Stomach smooth muscle (tissue), 2 donors: ENCODE results near the gene LRIG1.

ENCODE experiments used
- H3K27ac ChIP-seq: one replicate; pipeline ENCODE4 v1.7.0; 2013; ENCODE audit warnings: mild to moderate bottlenecking, low read length, inconsistent platforms
- H3K27me3 ChIP-seq, 2 donors: one replicate each; pipeline ENCODE4 v1.7.0; 2013; ENCODE audit warnings: low read length in 2 of 2; ENCODE audit not compliant: insufficient read depth in 2 of 2, control insufficient read depth in 1 of 2
- H3K36me3 ChIP-seq, 2 donors: one replicate each; pipeline ENCODE4 v1.7.0; 2013; ENCODE audit warnings: low read length in 2 of 2; ENCODE audit not compliant: control insufficient read depth in 2 of 2, insufficient read depth in 2 of 2
- H3K4me1 ChIP-seq: one replicate; pipeline ENCODE4 v1.7.0; 2013; ENCODE audit warnings: low read length; ENCODE audit not compliant: control insufficient read depth, insufficient read depth
- H3K4me3 ChIP-seq, 2 donors: one replicate each; pipeline ENCODE4 v1.7.0; 2013; ENCODE audit warnings: low read length in 2 of 2
- H3K9ac ChIP-seq, 2 donors: one replicate each; pipeline ENCODE4 v1.7.0; 2013; ENCODE audit warnings: low read length in 2 of 2, mild to moderate bottlenecking in 1 of 2
- H3K9me3 ChIP-seq, 2 donors: one replicate each; pipeline ENCODE4 v1.7.0; 2013; ENCODE audit warnings: low read length in 2 of 2; ENCODE audit not compliant: control insufficient read depth in 2 of 2
- donor health status: healthy.
- donor health status: Pancreatic carcinoma.

The LRIG1 gene

GRCh38 chr3:66441129-66441528 lies 59.7 kb downstream of the LRIG1 start:
- Histone ChIP-seq H3K36me3 (peaks cover 5 to 7% of the 10 kb centered on the region in 2 donors), H3K27me3 (no peaks in the 10 kb centered on the region), H3K9me3 (no peaks in the 10 kb centered on the region), H3K9ac (peak overlapping the region in 1 of 2 donors; percentile 69), H3K4me1 (peaks cover 94% of the 10 kb centered on the region), H3K4me3 (peak overlapping the region in 1 of 2 donors; percentile 1), H3K27ac (peak overlapping the region; percentile 41)

GRCh38 chr3:66439666-66440344 lies 61.0 kb downstream of the LRIG1 start:
- no peak overlapping the region for H3K4me3 ChIP-seq
- H3K27me3 ChIP-seq = no peaks in the 10 kb centered on the region
- H3K9me3 ChIP-seq = no peaks in the 10 kb centered on the region
- no peak overlapping the region for H3K9ac ChIP-seq
- peak overlapping the region; percentile 55 for H3K27ac ChIP-seq
- H3K4me1 ChIP-seq = peaks cover 87% of the 10 kb centered on the region
- peaks cover 7 to 11% of the 10 kb centered on the region in 2 donors for H3K36me3 ChIP-seq

GRCh38 chr3:66438046-66438445 lies 62.8 kb downstream of the LRIG1 start:
- Histone ChIP-seq H3K36me3 (peaks cover 4 to 9% of the 10 kb centered on the region in 2 donors), H3K4me1 (peaks cover 82% of the 10 kb centered on the region), H3K27ac (peak overlapping the region; percentile 55)

GRCh38 chr3:66437341-66437929 lies 63.4 kb downstream of the LRIG1 start:
- Histone ChIP-seq H3K27ac (peak overlapping the region; percentile 55), H3K9me3 (no peaks in the 10 kb centered on the region), H3K4me1 (peaks cover 82% of the 10 kb centered on the region), H3K27me3 (no peaks in the 10 kb centered on the region), H3K36me3 (peaks cover 4 to 9% of the 10 kb centered on the region in 2 donors), H3K4me3 (no peak overlapping the region), H3K9ac (no peak overlapping the region)

More at GRCh38 chr3:66438046-66438445, 62.8 kb downstream of the LRIG1 start:
- peak overlapping the region in 1 of 2 donors; percentile 1 for H3K4me3 ChIP-seq
- H3K9me3 ChIP-seq = no peaks in the 10 kb centered on the region
- H3K27me3 ChIP-seq = no peaks in the 10 kb centered on the region
- no peak overlapping the region for H3K9ac ChIP-seq

GRCh38 chr3:66435989-66436388 lies 64.8 kb downstream of the LRIG1 start:
- Histone ChIP-seq H3K27me3 (no peaks in the 10 kb centered on the region), H3K4me3 (no peak overlapping the region), H3K27ac (peak overlapping the region; percentile 46), H3K36me3 (peaks cover 0 to 9% of the 10 kb centered on the region in 2 donors), H3K4me1 (peaks cover 78% of the 10 kb centered on the region), H3K9me3 (no peaks in the 10 kb centered on the region), H3K9ac (no peak overlapping the region)

GRCh38 chr3:66434726-66435125 lies 66.1 kb downstream of the LRIG1 start:
- H3K9me3 ChIP-seq = no peaks in the 10 kb centered on the region
- no peak overlapping the region for H3K4me3 ChIP-seq
- H3K36me3 ChIP-seq = peaks cover 0 to 9% of the 10 kb centered on the region in 2 donors
- H3K4me1 ChIP-seq = peaks cover 75% of the 10 kb centered on the region
- no peak overlapping the region for H3K9ac ChIP-seq
- no peaks in the 10 kb centered on the region for H3K27me3 ChIP-seq
- no peak overlapping the region for H3K27ac ChIP-seq

GRCh38 chr3:66433522-66433782 lies 67.4 kb downstream of the LRIG1 start:
- Histone ChIP-seq H3K9ac (no peak overlapping the region), H3K27ac (peak overlapping the region; percentile 86), H3K36me3 (peaks cover 0 to 9% of the 10 kb centered on the region in 2 donors), H3K27me3 (no peaks in the 10 kb centered on the region), H3K4me3 (peak overlapping the region in 1 of 2 donors; percentile 22), H3K9me3 (no peaks in the 10 kb centered on the region), H3K4me1 (peaks cover 74% of the 10 kb centered on the region)

- Histone ChIP-seq H3K4me1 (peaks cover 74% of the 10 kb centered on the region), H3K9ac (peak overlapping the region in 1 of 2 donors; percentile 10)
Measured at GRCh38 chr3:66432767-66433521, 67.9 kb downstream of the LRIG1 start.

GRCh38 chr3:66432041-66432766 lies 68.6 kb downstream of the LRIG1 start:
- Histone ChIP-seq H3K4me1 (peaks cover 73% of the 10 kb centered on the region), H3K27me3 (no peaks in the 10 kb centered on the region), H3K4me3 (no peak overlapping the region), H3K36me3 (peaks cover 0 to 9% of the 10 kb centered on the region in 2 donors), H3K9ac (no peak overlapping the region), H3K9me3 (no peaks in the 10 kb centered on the region), H3K27ac (peak overlapping the region; percentile 86)

More at GRCh38 chr3:66432767-66433521, 67.9 kb downstream of the LRIG1 start:
- no peaks in the 10 kb centered on the region for H3K9me3 ChIP-seq
- H3K36me3 ChIP-seq = peaks cover 0 to 9% of the 10 kb centered on the region in 2 donors
- H3K4me3 ChIP-seq = peak overlapping the region in 1 of 2 donors; percentile 22
- no peaks in the 10 kb centered on the region for H3K27me3 ChIP-seq
- peak overlapping the region; percentile 86 for H3K27ac ChIP-seq

- Histone ChIP-seq H3K4me1 (peaks cover 73% of the 10 kb centered on the region), H3K36me3 (peaks cover 0 to 9% of the 10 kb centered on the region in 2 donors), H3K27ac (peak overlapping the region; percentile 86), H3K9ac (no peak overlapping the region), H3K9me3 (no peaks in the 10 kb centered on the region), H3K27me3 (no peaks in the 10 kb centered on the region), H3K4me3 (no peak overlapping the region)
Measured at GRCh38 chr3:66431494-66431893, 69.3 kb downstream of the LRIG1 start.
